T-helper 1 cell treated with Interleukin-12 subunit alpha and Interleukin-12 subunit beta and Interleukin-4 antibody, amounts not matched to agents 30 μg/mL and 1 μg/mL, for 36 hours (primary cell): ENCODE results near the gene ETS1.

Experiments
- H3K27ac Mint-ChIP-seq: one replicate; pipeline ENCODE4 v1.8.0; 2021; ENCODE audit warnings: mild to moderate bottlenecking, mixed read lengths
- H3K27me3 Mint-ChIP-seq: one replicate; pipeline ENCODE4 v1.8.0; 2021; ENCODE audit warnings: low read depth, mixed read lengths
- H3K36me3 Mint-ChIP-seq: one replicate; pipeline ENCODE4 v1.8.0; 2021; ENCODE audit warnings: low read depth, mixed read lengths
- H3K4me1 Mint-ChIP-seq: one replicate; pipeline ENCODE4 v1.8.0; 2021; ENCODE audit warnings: low read depth, mixed read lengths
- H3K4me3 Mint-ChIP-seq: one replicate; pipeline ENCODE4 v1.8.0; 2021; ENCODE audit warnings: mild to moderate bottlenecking, moderate library complexity, mixed read lengths
- H3K9me3 Mint-ChIP-seq: one replicate; pipeline ENCODE4 v1.8.0; 2021; ENCODE audit warnings: mixed read lengths

ETS1 gene

DNA sequence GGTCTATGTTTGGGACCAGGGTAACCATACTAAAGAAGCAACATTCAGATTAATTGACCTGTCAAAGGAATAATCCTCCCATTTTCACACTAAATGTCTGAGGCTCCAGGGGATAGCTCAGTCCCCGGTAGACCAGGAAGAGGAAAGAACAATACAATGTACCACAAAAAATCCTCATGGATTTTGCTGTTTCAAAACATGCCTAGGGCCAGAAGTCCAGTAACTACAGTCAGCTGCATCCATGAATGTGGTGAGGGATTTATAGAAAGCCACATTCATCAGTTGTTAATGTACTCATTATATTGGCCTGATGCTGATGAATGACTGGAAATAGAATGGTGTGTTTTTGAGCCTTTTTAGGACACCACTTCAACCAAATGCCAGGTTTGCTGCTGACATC lies 6.9 kb upstream of the ETS1 start:
- H3K36me3 Mint-ChIP-seq = peaks cover 2% of the 10 kb centered on the region
- no peak overlapping the region for H3K4me3 Mint-ChIP-seq
- H3K4me1 Mint-ChIP-seq = peaks cover 3% of the 10 kb centered on the region
- H3K9me3 Mint-ChIP-seq = no peaks in the 10 kb centered on the region
- H3K27me3 Mint-ChIP-seq = peaks cover 16% of the 10 kb centered on the region
- no peak overlapping the region for H3K27ac Mint-ChIP-seq

DNA sequence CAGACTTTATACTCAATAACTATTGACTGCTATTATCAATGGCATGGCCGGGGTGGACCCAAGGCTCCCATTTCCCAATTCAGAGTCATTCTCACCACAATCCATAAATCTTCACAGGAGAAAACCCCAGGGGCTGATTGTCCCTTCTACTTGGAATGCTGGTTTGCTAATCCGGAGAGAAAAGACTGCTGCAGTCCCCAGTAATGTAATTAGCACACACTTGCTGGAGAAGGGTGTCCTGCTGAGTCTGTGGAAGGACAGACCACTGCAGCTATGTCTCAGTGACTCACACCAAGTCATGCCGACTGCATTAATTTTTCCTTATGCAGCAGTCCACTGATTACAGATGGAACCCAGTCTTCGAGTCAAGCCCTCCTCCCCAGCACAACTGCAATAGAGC lies 5.9 kb upstream of the ETS1 start:
- H3K9me3 Mint-ChIP-seq = no peaks in the 10 kb centered on the region
- H3K4me3 Mint-ChIP-seq = no peak overlapping the region
- no peak overlapping the region for H3K27ac Mint-ChIP-seq
- peaks cover 16% of the 10 kb centered on the region for H3K27me3 Mint-ChIP-seq
- H3K4me1 Mint-ChIP-seq = peaks cover 3% of the 10 kb centered on the region
- H3K36me3 Mint-ChIP-seq = peaks cover 2% of the 10 kb centered on the region

DNA sequence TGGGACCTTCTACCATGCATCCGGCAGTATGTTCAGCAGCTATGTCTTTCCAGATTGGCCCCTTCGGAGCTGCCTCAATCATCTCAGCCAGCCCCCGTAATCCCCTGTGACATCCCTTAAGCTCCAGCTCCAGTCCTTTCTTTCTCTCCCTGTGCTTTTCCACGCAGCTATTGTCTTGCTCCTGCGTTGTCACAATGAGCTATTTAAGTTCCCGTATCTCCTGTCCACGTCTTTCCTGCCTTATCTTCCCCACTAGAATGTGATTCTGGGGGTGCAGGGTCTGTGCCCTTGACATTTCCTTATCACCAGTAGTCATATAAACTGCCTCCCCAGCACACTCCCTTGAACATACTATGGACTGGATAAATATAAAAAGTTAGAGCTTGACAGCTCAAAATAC lies 5.1 kb upstream of the ETS1 start:
- no peak overlapping the region for H3K4me3 Mint-ChIP-seq
- H3K27me3 Mint-ChIP-seq = peaks cover 16% of the 10 kb centered on the region
- H3K27ac Mint-ChIP-seq = no peak overlapping the region
- H3K4me1 Mint-ChIP-seq = peaks cover 3% of the 10 kb centered on the region
- no peaks in the 10 kb centered on the region for H3K9me3 Mint-ChIP-seq
- H3K36me3 Mint-ChIP-seq = peaks cover 2% of the 10 kb centered on the region

DNA sequence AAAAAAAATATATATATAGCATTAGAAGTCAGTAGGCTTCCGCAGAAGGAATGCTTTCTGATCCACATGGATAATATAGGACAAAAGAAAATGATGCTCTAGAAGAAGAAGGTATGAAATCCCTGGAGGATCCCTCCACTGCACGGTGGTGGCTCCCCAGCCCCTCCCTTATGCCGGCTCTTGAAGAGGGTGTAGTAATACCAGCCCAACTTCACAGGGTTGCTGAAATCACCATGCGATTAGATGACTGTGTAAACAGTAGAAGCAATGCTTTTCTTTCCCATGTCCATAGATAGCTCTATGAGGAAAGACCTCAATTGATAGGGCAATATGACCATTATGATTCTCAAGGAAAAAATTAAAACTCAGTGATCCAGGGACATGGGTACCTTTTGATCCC lies 3.2 kb upstream of the ETS1 start:
- Mint-ChIP-seq H3K27me3 (peaks cover 27% of the 10 kb centered on the region), H3K27ac (no peak overlapping the region), H3K36me3 (peaks cover 2% of the 10 kb centered on the region), H3K9me3 (no peaks in the 10 kb centered on the region), H3K4me1 (no peaks in the 10 kb centered on the region), H3K4me3 (no peak overlapping the region)

DNA sequence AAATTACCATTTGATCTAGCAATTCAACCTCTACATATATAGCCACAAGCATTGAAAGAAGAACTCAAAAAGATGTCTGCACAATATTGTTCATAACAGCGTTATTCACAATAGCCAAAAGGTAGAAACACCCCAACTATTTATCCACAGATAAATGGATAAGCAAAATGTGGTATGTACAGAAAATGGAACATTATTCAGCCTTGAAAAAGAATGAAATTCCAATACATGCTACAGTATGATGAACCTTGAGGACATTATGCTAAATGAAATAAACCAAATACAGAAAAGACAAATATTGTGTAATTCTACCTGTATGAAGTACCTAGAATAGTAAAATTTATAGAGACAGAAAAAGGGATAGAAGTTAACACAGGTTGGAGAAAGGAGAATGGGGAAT lies 2.6 kb upstream of the ETS1 start:
- Mint-ChIP-seq H3K4me1 (no peaks in the 10 kb centered on the region), H3K27ac (no peak overlapping the region)

GRCh38 chr11:128588093-128588492 lies 735 bp upstream of the ETS1 start:
- Mint-ChIP-seq H3K9me3 (no peaks in the 10 kb centered on the region), H3K36me3 (no peaks in the 10 kb centered on the region), H3K27ac (no peak overlapping the region), H3K27me3 (peaks cover 26% of the 10 kb centered on the region), H3K4me1 (peaks cover 8% of the 10 kb centered on the region), H3K4me3 (no peak overlapping the region)

More for the DNA sequence above, 2.6 kb upstream of the ETS1 start:
- Mint-ChIP-seq H3K27me3 (peaks cover 26% of the 10 kb centered on the region), H3K36me3 (peaks cover 2% of the 10 kb centered on the region), H3K9me3 (no peaks in the 10 kb centered on the region), H3K4me3 (no peak overlapping the region)

- Mint-ChIP-seq H3K4me3 (no peak overlapping the region), H3K9me3 (no peaks in the 10 kb centered on the region), H3K4me1 (peaks cover 15% of the 10 kb centered on the region), H3K36me3 (no peaks in the 10 kb centered on the region), H3K27ac (no peak overlapping the region), H3K27me3 (peaks cover 26% of the 10 kb centered on the region)
These were observed 669 bp downstream of the ETS1 start for GRCh38 chr11:128586689-128587088.

- H3K27ac Mint-ChIP-seq = no peak overlapping the region
- H3K9me3 Mint-ChIP-seq = no peaks in the 10 kb centered on the region
- no peak overlapping the region for H3K4me3 Mint-ChIP-seq
- H3K36me3 Mint-ChIP-seq = no peaks in the 10 kb centered on the region
- peaks cover 16% of the 10 kb centered on the region for H3K4me1 Mint-ChIP-seq
- peaks cover 26% of the 10 kb centered on the region for H3K27me3 Mint-ChIP-seq
These were observed 1.7 kb downstream of the ETS1 start for GRCh38 chr11:128585498-128586238.

DNA sequence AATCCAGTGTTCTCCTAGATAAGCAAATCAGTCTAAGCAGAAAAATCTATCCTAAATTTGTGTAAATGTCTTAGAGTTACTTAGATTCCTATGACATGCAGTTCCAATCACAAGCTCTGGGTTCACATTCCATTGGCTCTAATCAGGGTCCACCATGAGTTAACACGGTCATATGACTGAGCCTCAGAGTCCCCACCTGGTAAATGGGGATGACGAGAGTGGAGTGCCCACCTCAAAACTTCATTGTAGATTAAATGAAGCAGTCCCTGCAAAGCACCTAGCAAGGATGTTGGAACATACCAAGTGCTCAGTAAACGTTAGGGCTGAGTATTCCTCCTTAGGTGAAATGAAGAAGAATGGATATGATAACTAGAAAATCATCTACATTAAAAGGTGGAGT lies 3.1 kb downstream of the ETS1 start:
- Mint-ChIP-seq H3K4me3 (no peak overlapping the region), H3K4me1 (peaks cover 30% of the 10 kb centered on the region), H3K36me3 (no peaks in the 10 kb centered on the region), H3K9me3 (no peaks in the 10 kb centered on the region), H3K27ac (no peak overlapping the region), H3K27me3 (peaks cover 18% of the 10 kb centered on the region)

DNA sequence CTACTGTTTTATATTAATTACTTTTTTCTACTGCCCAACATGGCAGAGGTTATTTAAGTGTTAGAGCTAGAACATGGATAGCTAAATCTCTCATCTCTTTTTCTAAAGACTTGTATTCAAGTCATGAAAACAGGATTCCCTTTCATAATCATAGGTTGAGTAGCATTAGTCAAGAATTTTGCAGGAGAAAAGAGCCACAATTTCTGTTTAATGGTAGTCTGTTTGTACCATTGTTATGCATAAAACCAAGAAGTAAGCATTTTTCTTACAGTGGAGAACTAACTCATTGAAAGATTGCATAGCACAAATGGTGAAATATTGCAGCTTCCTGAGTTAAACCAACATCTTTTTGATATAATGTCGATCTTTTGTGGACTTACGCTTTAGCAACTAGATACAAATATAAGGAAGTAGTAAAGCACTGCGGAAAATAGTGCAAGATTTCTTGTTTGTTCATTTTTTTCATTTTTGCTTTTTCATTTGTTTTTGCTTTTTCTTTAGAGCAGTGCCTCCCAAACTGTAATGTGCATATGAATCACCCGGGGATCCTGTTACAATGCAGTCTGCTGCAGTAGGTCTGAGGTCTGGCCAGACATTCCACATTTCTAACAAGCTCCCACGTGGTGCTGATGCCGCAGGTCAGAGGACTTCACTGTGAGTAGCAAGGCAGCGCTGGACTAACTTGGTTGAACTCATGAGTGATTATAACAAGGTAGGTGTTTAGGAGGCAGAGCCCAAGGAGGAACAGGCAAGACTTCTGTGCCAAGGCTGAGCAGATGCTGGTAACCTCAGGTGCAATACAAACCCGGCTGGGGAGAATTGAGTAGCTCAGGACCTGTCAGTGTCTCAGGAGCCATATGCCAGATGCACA lies 4.6 kb downstream of the ETS1 start:
- peaks cover under 1% of the 10 kb centered on the region for H3K36me3 Mint-ChIP-seq
- peak overlapping the region; percentile 14 for H3K4me3 Mint-ChIP-seq
- H3K9me3 Mint-ChIP-seq = no peaks in the 10 kb centered on the region
- H3K27ac Mint-ChIP-seq = peak overlapping the region; percentile 49
- peaks cover 32% of the 10 kb centered on the region for H3K4me1 Mint-ChIP-seq
- peaks cover 18% of the 10 kb centered on the region for H3K27me3 Mint-ChIP-seq

GRCh38 chr11:128581561-128582272 lies 5.6 kb downstream of the ETS1 start:
- H3K27ac Mint-ChIP-seq = no peak overlapping the region
- H3K36me3 Mint-ChIP-seq = peaks cover 1% of the 10 kb centered on the region
- H3K9me3 Mint-ChIP-seq = no peaks in the 10 kb centered on the region
- H3K4me3 Mint-ChIP-seq = no peak overlapping the region
- peaks cover 14% of the 10 kb centered on the region for H3K27me3 Mint-ChIP-seq
- peaks cover 33% of the 10 kb centered on the region for H3K4me1 Mint-ChIP-seq

DNA sequence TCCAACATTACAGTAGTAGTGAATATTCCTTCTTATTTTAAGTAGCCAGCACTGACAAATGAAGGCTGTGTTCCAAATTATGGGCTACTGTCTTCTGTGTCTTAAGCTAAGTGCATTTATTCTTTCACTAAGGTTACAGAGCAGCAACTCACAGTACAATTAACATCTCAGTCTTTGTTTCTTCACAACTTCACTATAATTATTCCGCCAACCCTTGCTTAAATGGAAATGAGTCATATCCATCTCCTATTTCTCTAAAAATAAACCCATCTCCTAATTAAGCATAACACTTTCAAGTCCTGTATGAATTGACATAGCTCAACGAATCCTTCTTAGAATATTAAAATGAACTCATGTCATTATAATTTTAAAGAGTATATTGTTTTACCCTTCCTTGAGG lies 6.7 kb downstream of the ETS1 start:
- Mint-ChIP-seq H3K9me3 (no peaks in the 10 kb centered on the region), H3K27ac (peak overlapping the region; percentile 88), H3K36me3 (peaks cover 1% of the 10 kb centered on the region), H3K27me3 (peaks cover 4% of the 10 kb centered on the region), H3K4me1 (peaks cover 33% of the 10 kb centered on the region), H3K4me3 (peak overlapping the region; percentile 32)

- Mint-ChIP-seq H3K9me3 (no peaks in the 10 kb centered on the region), H3K27ac (peak overlapping the region; percentile 88), H3K4me3 (peak overlapping the region; percentile 32), H3K4me1 (peaks cover 39% of the 10 kb centered on the region), H3K36me3 (peaks cover 1% of the 10 kb centered on the region), H3K27me3 (peaks cover 4% of the 10 kb centered on the region)
These were observed 7.4 kb downstream of the ETS1 start for GRCh38 chr11:128579798-128580504.

DNA sequence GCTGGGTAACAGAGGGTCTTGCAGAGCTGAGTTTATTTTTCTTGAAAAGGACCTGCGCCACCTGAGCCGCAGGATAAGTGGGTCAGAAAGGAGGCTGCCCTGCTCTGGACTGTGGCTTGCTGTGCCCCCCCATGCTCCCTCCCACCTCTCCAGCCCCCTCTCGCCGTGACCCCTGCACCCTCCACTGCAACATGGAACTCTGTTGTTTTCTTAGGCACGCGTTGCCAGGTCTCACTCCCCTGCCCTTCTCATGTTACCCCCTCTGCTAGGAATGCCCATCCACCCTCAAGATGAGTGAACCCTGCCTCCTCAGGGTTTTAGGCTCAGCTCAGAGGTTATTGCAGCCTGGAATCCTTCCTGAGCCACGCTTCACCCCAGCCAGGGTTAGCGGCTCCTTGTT lies 10.8 kb downstream of the ETS1 start:
- H3K27ac Mint-ChIP-seq = no peak overlapping the region
- H3K36me3 Mint-ChIP-seq = peaks cover 1% of the 10 kb centered on the region
- H3K4me1 Mint-ChIP-seq = peaks cover 32% of the 10 kb centered on the region
- peaks cover 3% of the 10 kb centered on the region for H3K9me3 Mint-ChIP-seq
- H3K27me3 Mint-ChIP-seq = no peaks in the 10 kb centered on the region
- H3K4me3 Mint-ChIP-seq = no peak overlapping the region
